Vagina (tissue), 2 donors: Measurements from ENCODE around the gene DIP2B. TPM values are rescaled to one million over a fixed set of nuclear protein-coding genes. Genes with fewer than 3 reads are reported as not detected.

ENCODE experiments used
- DNase-seq, 2 donors: peaks; one replicate each; pipeline ENCODE4 v3.0.0-alpha.2; 2017; ENCODE audit errors: extremely low spot score in 2 of 2
- H3K27ac ChIP-seq: fragments of 200-600 bp; sonication (generic); one replicate; pipeline ENCODE4 v1.5.1; 2019
- H3K27me3 ChIP-seq: fragments of 200-600 bp; sonication (generic); one replicate; pipeline ENCODE4 v1.5.1; 2019
- H3K36me3 ChIP-seq, 2 donors: fragments of 200-600 bp; sonication (generic); one replicate each; pipeline ENCODE4 v1.5.1; 2017 to 2019
- H3K4me1 ChIP-seq: fragments of 200-600 bp; sonication (generic); one replicate; pipeline ENCODE4 v1.5.1; 2019
- H3K4me3 ChIP-seq, 2 donors: fragments of 200-600 bp; sonication (generic); 1 replicate in 1 of 2; 2 replicates in 1 of 2; pipeline ENCODE4 v1.5.1; 2016 to 2019
- H3K9me3 ChIP-seq: fragments of 200-600 bp; sonication (generic); one replicate; pipeline ENCODE4 v1.5.1; 2019
- POLR2A ChIP-seq, 2 donors: fragments of 450-650 bp; IDR thresholded peaks; one replicate each; pipeline ENCODE4 v1.6.1; 2017; ENCODE audit warnings: antibody characterized with exemption in 2 of 2, mild to moderate bottlenecking in 2 of 2, moderate library complexity in 2 of 2
- POLR2AphosphoS5 ChIP-seq, 2 donors: sonication (generic); formaldehyde crosslinking; IDR thresholded peaks; one replicate each; pipeline ENCODE4 v1.9.0; 2017; ENCODE audit warnings: antibody characterized with exemption in 2 of 2, mild to moderate bottlenecking in 2 of 2, low read depth in 1 of 2; ENCODE audit not compliant: insufficient read depth in 1 of 2
- intact Hi-C: fragments of 100-400 bp; cut with DNase I; formaldehyde crosslinking; loops from one replicate; pipeline ENCODE4 v1.15.1; 2023
- total RNA-seq: library from RNA; depleted of rRNA; stranded (reverse); fragments of >200 nt; gene quantifications from one replicate; pipeline ENCODE4 v1.2.3, GENCODE V29; 2016
- TF ChIP-seq, protein P1 (sequence below), 3 experiments: fragments of 450-650 bp in 2 of 3; fragments of 200-600 bp in 1 of 3; sonication (generic) in 1 of 3; IDR thresholded peaks; one replicate each; pipeline ENCODE4 v1.5.1; 2017 to 2019; ENCODE audit warnings: antibody characterized with exemption in 3 of 3, mild to moderate bottlenecking in 2 of 3, moderate library complexity in 2 of 3

Gene DIP2B
- total RNA-seq, 1 donor from 2014 or later = 32.2 TPM

DNA sequence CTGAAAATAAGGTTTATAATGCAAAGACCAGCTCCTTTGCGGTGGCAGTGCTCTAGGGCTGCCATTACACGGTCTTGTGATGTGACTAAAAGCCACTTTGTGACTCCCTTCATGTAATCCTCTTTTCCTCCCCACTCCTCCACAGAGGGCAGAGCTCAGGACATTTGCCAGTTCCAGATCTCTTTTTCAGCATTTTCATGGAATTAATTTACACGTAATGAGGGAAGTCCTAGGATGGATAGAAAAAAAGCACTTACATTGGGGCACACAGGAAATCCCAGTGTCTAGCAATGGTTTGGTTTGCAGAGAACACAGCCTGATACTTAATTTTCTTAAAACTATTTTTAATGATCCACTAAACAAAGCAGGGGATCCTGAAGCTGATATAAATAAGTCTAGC is 241.6 kb downstream of the DIP2B start:
- no peaks in the 10 kb centered on the region for H3K9me3 ChIP-seq
- peaks cover 0 to 41% of the 10 kb centered on the region in 2 donors for H3K36me3 ChIP-seq
- H3K27me3 ChIP-seq = no peaks in the 10 kb centered on the region
- intact Hi-C loops = no loop called here
- TF ChIP-seq, protein P1, sequence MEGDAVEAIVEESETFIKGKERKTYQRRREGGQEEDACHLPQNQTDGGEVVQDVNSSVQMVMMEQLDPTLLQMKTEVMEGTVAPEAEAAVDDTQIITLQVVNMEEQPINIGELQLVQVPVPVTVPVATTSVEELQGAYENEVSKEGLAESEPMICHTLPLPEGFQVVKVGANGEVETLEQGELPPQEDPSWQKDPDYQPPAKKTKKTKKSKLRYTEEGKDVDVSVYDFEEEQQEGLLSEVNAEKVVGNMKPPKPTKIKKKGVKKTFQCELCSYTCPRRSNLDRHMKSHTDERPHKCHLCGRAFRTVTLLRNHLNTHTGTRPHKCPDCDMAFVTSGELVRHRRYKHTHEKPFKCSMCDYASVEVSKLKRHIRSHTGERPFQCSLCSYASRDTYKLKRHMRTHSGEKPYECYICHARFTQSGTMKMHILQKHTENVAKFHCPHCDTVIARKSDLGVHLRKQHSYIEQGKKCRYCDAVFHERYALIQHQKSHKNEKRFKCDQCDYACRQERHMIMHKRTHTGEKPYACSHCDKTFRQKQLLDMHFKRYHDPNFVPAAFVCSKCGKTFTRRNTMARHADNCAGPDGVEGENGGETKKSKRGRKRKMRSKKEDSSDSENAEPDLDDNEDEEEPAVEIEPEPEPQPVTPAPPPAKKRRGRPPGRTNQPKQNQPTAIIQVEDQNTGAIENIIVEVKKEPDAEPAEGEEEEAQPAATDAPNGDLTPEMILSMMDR (IDR thresholded peaks at IDR 0.05) = no peak
- no peak for TF ChIP-seq POLR2AphosphoS5 (IDR thresholded peaks at IDR 0.05; ENCODE audit: insufficient read depth in 1 of 2, low read depth in 1 of 2)
- TF ChIP-seq POLR2A (IDR thresholded peaks at IDR 0.05) = no peak
- no peak overlapping the region for H3K27ac ChIP-seq
- H3K4me3 ChIP-seq = no peak overlapping the region
- DNase-seq = no peak
- no peaks in the 10 kb centered on the region for H3K4me1 ChIP-seq

DNA sequence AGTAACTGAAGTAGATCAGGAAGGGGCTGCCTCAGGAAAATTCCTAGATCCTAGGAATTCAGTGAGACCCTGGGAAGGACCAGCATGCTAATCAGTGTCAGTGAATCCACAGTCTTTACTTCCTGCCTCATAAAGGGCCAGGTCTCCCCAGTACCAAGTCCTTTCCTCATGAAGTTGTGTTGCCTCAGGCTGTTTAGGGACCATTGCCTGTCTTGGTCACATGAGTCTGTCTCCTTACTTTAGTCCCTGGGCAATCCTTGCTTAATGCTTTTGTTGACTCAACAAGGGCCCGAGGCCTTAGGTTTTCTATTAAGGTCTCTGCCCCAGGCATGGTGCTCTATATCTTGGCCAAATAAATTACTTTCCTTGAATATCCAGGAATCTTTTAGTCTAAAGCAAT is 243.0 kb downstream of the DIP2B start:
- Histone ChIP-seq H3K4me1 (no peaks in the 10 kb centered on the region), H3K36me3 (peaks cover 0 to 28% of the 10 kb centered on the region in 2 donors), H3K9me3 (no peaks in the 10 kb centered on the region), H3K4me3 (no peak overlapping the region), H3K27ac (no peak overlapping the region), H3K27me3 (no peaks in the 10 kb centered on the region)
- TF ChIP-seq, protein P1 (IDR thresholded peaks at IDR 0.05) = no peak
- TF ChIP-seq POLR2A (IDR thresholded peaks at IDR 0.05) (no peak), POLR2AphosphoS5 (IDR thresholded peaks at IDR 0.05; ENCODE audit: insufficient read depth in 1 of 2, low read depth in 1 of 2) (no peak)
- DNase-seq = no peak
- intact Hi-C loops = no loop called here

DNA sequence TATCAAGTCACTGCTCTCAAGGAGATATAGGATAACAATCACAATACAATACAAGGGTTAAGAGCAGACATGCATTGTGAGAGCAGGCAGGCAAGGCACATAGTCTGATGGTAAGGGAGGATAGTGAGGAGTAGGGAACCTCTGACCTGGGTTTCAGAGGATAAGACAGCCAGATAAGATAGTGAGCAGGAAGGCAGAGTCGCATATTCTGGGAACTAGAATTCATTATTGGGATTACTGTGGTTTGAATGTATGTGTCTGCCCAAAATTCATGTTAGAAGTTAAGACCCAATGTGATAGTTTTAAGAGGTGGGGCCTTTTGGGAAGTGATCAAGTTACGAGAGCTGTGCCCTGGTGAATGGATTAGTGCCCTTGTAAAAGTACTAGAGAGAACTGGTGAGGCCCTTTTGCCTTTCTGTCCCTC is 244.7 kb downstream of the DIP2B start:
- DNase-seq = no peak
- TF ChIP-seq, protein P1 (IDR thresholded peaks at IDR 0.05) = no peak
- no peak for TF ChIP-seq POLR2A (IDR thresholded peaks at IDR 0.05)
- TF ChIP-seq POLR2AphosphoS5 (IDR thresholded peaks at IDR 0.05; ENCODE audit: insufficient read depth in 1 of 2, low read depth in 1 of 2) = no peak
- H3K27ac ChIP-seq = no peak overlapping the region
- no peaks in the 10 kb centered on the region for H3K9me3 ChIP-seq
- H3K4me3 ChIP-seq = no peak overlapping the region
- H3K4me1 ChIP-seq = no peaks in the 10 kb centered on the region
- H3K27me3 ChIP-seq = no peaks in the 10 kb centered on the region
- intact Hi-C loops = no loop called here
- peaks cover 0 to 15% of the 10 kb centered on the region in 2 donors for H3K36me3 ChIP-seq

DNA sequence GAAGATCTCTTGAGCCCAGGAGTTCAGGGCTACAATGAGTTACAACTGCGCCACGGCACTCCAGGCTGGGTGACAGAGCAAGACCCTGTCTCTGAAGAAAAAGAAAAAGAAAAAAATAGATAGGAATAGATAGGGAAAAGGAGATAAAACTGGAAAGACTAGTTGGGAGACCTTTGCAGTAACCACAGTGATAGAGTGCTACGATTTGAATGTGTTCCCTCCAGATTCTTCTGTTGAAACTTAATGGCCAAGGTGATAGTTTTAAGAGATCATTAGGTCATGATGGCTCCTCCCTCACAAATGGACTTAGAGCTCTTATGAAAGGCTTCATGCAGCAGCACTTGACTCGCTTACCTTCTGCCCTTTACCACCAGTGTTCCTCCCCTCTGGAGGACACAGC is 245.6 kb downstream of the DIP2B start:
- Histone ChIP-seq H3K9me3 (no peaks in the 10 kb centered on the region), H3K27me3 (no peaks in the 10 kb centered on the region), H3K4me3 (no peak overlapping the region), H3K27ac (no peak overlapping the region), H3K4me1 (no peaks in the 10 kb centered on the region), H3K36me3 (peaks cover 0 to 7% of the 10 kb centered on the region in 2 donors)
- TF ChIP-seq POLR2A (IDR thresholded peaks at IDR 0.05) = no peak
- TF ChIP-seq POLR2AphosphoS5 (IDR thresholded peaks at IDR 0.05; ENCODE audit: insufficient read depth in 1 of 2, low read depth in 1 of 2) = no peak
- TF ChIP-seq, protein P1 (IDR thresholded peaks at IDR 0.05) = no peak
- intact Hi-C loops = no loop called here
- DNase-seq = no peak

DNA sequence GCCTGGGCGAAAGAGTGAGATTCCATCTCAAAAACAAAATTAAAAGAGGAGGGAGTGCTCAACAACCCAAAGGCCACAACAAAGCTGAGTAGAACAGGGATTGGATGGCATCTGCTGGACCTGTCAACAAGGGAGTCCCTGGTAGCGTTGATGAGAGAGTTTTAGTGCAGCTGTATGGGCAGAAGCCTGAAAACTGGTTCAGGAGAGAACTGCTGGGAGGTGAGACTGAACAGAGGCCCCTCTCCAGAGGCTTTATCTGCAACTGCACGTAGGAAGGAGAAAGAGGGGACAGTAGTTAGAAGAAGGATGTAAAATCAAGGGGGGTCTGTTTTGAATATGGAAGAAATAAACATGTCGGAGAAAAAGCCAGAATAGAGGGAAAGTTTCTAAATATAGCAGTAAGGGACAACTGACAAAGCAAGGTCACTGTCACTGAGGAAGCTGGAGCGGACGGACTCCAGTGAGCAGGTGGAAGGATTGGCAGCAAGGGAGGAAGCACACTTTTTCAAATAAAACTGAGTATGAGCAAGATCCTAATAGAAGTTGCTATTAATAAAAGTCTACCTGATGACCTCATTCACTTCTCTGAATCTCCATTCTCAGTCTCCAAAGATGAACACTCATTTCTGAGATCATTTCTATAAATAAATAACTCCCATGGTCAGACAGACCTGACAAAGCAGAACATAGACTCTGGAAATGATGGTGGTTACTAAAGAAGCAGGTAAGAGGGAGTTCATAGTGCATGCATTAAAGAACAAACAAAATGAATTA is 247.3 kb downstream of the DIP2B start:
- H3K27me3 ChIP-seq = no peaks in the 10 kb centered on the region
- no peak for DNase-seq
- no peaks in the 10 kb centered on the region for H3K4me1 ChIP-seq
- peaks cover 0 to 6% of the 10 kb centered on the region in 2 donors for H3K36me3 ChIP-seq
- intact Hi-C loops = no loop called here
- H3K27ac ChIP-seq = no peak overlapping the region
- no peaks in the 10 kb centered on the region for H3K9me3 ChIP-seq
- no peak overlapping the region for H3K4me3 ChIP-seq
- TF ChIP-seq, protein P1 (IDR thresholded peaks at IDR 0.05) = no peak
- TF ChIP-seq POLR2A (IDR thresholded peaks at IDR 0.05) (no peak), POLR2AphosphoS5 (IDR thresholded peaks at IDR 0.05; ENCODE audit: insufficient read depth in 1 of 2, low read depth in 1 of 2) (no peak)
